ENCODE data around the gene STXBP5. TPM values are rescaled to one million over a fixed set of nuclear protein-coding genes. Genes with fewer than 3 reads are reported as not detected.

The STXBP5 gene
- total RNA-seq, 2 donors from 2014 or later, result 45.8 to 52.3 TPM

DNA sequence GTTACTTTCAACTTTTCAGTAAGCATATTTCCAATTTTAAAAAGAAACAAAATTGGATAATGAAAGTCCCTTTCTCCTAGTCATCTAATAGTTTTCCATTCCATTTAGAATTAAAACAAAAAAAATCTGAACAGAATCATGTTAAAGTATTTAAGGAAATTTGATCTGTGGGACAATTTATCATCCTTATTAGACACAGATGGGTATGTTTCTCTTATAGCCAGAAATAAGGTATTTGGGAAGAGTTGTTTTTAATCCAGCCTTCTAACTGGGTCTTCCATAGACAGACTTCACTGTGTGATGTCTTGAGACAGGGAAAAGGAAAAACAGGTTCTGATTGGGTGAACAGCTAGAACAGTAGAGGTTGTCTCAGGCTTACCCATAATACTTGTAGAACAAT lies 39.5 kb upstream of the STXBP5 start:
- Histone ChIP-seq H3K4me1 (no peaks in the 10 kb centered on the region), H3K4me3 (no peak overlapping the region), H3K27ac (no peak overlapping the region), H3K9me3 (no peaks in the 10 kb centered on the region), H3K27me3 (no peaks in the 10 kb centered on the region), H3K36me3 (no peaks in the 10 kb centered on the region), H3K9ac (ENCODE audit: low read depth in 2 of 2, low read length in 2 of 2) (no peak overlapping the region)
- no peak for DNase-seq
- TF ChIP-seq CTCF (IDR thresholded peaks at IDR 0.05), result no peak
- intact Hi-C loops (cut with DNase I), result no loop called here

DNA sequence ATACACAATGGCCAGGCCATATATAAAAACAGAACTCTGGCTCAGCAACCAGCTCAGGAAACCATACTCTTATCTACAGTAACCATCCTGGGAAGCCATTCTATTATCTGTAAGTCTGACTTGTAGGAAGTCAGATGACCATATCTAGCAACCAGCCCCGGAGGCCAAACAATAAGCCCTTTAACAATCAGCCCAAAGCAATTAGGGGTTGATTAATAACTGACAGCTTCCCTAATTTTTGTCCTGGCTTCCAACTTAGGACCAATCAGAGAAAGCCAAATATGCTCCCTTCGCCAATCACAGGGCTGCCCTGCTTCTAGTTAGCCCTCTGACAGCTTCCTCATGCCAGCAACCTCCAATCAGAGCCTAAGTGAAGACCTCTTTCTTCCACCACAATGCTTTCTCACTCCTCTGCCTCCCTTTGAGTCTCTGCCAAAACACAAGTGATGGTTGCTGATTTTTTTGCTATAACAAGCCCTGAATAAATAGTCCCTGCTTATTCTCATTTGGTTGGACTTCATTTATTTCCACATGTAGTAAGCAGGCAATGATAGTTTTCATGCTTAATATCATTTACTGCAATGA lies 37.8 kb upstream of the STXBP5 start:
- Histone ChIP-seq H3K4me1 (no peaks in the 10 kb centered on the region), H3K27me3 (no peaks in the 10 kb centered on the region), H3K9me3 (no peaks in the 10 kb centered on the region), H3K36me3 (no peaks in the 10 kb centered on the region), H3K4me3 (no peak overlapping the region), H3K9ac (ENCODE audit: low read depth in 2 of 2, low read length in 2 of 2) (no peak overlapping the region), H3K27ac (no peak overlapping the region)
- no peak for TF ChIP-seq CTCF (IDR thresholded peaks at IDR 0.05)
- DNase-seq, result no peak
- intact Hi-C loops (cut with DNase I), result no loop called here

DNA sequence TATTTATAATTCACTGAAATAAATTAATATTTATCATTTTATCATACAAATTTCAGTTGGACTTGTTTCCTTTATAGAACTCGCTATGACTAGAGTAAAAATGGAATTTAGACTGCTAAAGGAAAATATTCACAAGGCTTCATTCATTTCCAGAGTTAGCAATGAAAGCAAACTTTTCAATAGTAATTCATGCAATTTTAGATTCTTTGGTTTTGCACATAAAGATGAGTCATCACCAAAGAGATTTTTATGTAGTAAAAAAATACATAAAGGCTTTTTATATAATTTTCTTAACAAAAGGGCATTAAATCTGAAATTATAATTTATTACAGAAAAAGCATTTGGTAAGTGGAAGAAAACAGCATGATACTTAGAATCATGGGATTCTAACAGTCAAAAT lies 37.2 kb upstream of the STXBP5 start:
- H3K27ac ChIP-seq, result no peak overlapping the region
- no peaks in the 10 kb centered on the region for H3K27me3 ChIP-seq
- H3K9me3 ChIP-seq, result no peaks in the 10 kb centered on the region
- no peak overlapping the region for H3K4me3 ChIP-seq
- no peak for TF ChIP-seq CTCF (IDR thresholded peaks at IDR 0.05)
- DNase-seq, result no peak
- no peak overlapping the region for H3K9ac ChIP-seq (ENCODE audit: low read depth in 2 of 2, low read length in 2 of 2)
- intact Hi-C loops (cut with DNase I), result no loop called here
- no peaks in the 10 kb centered on the region for H3K4me1 ChIP-seq
- H3K36me3 ChIP-seq, result no peaks in the 10 kb centered on the region

DNA sequence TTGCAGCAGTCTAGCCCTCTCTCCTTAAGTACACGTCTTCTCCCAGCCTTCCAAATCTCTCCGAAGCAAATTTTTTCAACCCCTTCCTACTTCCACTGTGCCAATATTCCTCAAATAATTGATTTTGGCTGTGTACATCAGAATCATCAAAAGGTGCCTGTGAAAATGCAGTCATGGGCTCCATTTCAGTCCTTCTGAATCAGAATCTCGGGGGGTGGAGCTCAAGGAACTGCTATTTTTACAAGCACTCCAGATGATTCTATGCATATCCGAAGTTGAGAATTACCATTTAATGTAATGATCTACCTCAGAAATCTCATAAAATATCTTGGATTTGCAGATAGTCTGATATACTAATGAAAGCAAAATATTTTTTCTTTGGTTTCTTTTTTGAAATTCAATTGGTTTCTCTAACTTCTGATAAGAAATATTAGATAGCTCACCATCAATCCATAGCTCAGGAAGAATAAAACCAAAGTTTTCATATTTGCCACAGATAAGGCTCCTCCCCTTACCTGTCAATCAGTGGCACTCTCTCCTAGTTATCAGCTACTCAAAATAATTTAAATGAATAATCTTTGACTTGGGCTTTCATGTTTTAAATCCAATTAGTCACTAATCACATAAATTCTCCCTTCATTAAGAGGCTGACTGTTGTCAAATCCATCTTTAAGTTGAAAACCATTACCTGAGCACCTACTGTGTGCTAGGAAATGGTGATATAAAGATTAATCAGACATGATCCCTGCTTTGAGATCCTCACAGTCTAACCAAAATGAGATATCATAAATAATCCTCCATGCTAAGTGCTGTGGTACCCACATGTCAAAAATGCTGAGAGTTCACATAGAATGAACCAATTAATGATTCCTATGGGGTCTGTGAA lies 36.4 kb upstream of the STXBP5 start:
- Histone ChIP-seq H3K9me3 (no peaks in the 10 kb centered on the region), H3K27ac (no peak overlapping the region), H3K36me3 (no peaks in the 10 kb centered on the region), H3K4me1 (no peaks in the 10 kb centered on the region), H3K4me3 (no peak overlapping the region), H3K9ac (ENCODE audit: low read depth in 2 of 2, low read length in 2 of 2) (no peak overlapping the region), H3K27me3 (no peaks in the 10 kb centered on the region)
- intact Hi-C loops (cut with DNase I), result no loop called here
- no peak for DNase-seq
- no peak for TF ChIP-seq CTCF (IDR thresholded peaks at IDR 0.05)

- TF ChIP-seq CTCF (IDR thresholded peaks at IDR 0.05), result no peak
- H3K27ac ChIP-seq, result no peak overlapping the region
- no peaks in the 10 kb centered on the region for H3K9me3 ChIP-seq
- H3K27me3 ChIP-seq, result no peaks in the 10 kb centered on the region
- no peak overlapping the region for H3K4me3 ChIP-seq
- H3K9ac ChIP-seq (ENCODE audit: low read depth in 2 of 2, low read length in 2 of 2), result no peak overlapping the region
- H3K4me1 ChIP-seq, result no peaks in the 10 kb centered on the region
- DNase-seq, result no peak
- intact Hi-C loops (cut with DNase I), result no loop called here
- no peaks in the 10 kb centered on the region for H3K36me3 ChIP-seq
Observed at GRCh38 chr6:147169529-147169928, 34.7 kb upstream of the STXBP5 start.

All from colonic mucosa (tissue), 4 donors.